SK-N-SH treated with all-trans-retinoic acid at 6 μM for 48 hours (cell line): ENCODE measurements around the gene FRMD5.
"Not testable (repeated sequence)": the region's sequence is repeated elsewhere in the genome, so short reads cannot be mapped to it uniquely, and the experiment has no call there.

Experiments used
- ATAC-seq: fragments of 200-7000 bp; cut with Tn5 transposase; 3 replicates; pipeline ENCODE4 v1.9.1; 2020; ENCODE audit warnings: mild to moderate bottlenecking, moderate library complexity
- BACH2 ChIP-seq: fragments of 250-450 bp; sonication (Bioruptor Pico); IDR thresholded peaks from 2 replicates; pipeline ENCODE4 v1.9.0; 2021; ENCODE audit warnings: mild to moderate bottlenecking, borderline replicate concordance
- CREB5 ChIP-seq: fragments of 250-450 bp; sonication (Bioruptor Pico); IDR thresholded peaks from 2 replicates; pipeline ENCODE4 v1.5.1; 2020; ENCODE audit warnings: low read depth, mild to moderate bottlenecking, moderate library complexity
- CSDC2 ChIP-seq: fragments of 250-450 bp; sonication (Bioruptor Pico); IDR thresholded peaks from 2 replicates; pipeline ENCODE4 v1.5.0; 2020; ENCODE audit warnings: mild to moderate bottlenecking, moderate library complexity
- CSRNP3 ChIP-seq: fragments of 250-450 bp; sonication (Bioruptor Pico); IDR thresholded peaks from 2 replicates; pipeline ENCODE4 v1.5.1; 2021; ENCODE audit warnings: mild to moderate bottlenecking, moderate library complexity
- ESRRG ChIP-seq: fragments of 250-450 bp; sonication (Bioruptor Pico); IDR thresholded peaks from 2 replicates; pipeline ENCODE4 v1.6.1; 2021; ENCODE audit warnings: mild to moderate bottlenecking
- GLIS3 ChIP-seq: fragments of 250-450 bp; sonication (Bioruptor Pico); IDR thresholded peaks from 2 replicates; pipeline ENCODE4 v1.5.0; 2020; ENCODE audit warnings: mild to moderate bottlenecking, moderate library complexity
- OSR1 ChIP-seq: fragments of 250-450 bp; sonication (Bioruptor Pico); IDR thresholded peaks from 2 replicates; pipeline ENCODE4 v1.8.0; 2022; ENCODE audit warnings: moderate library complexity, mild to moderate bottlenecking, inconsistent platforms
- PATZ1 ChIP-seq: fragments of 250-450 bp; sonication (Bioruptor Pico); IDR thresholded peaks from 2 replicates; pipeline ENCODE4 v1.8.0; 2020; ENCODE audit warnings: mild to moderate bottlenecking, moderate library complexity, borderline replicate concordance
- POU6F1 ChIP-seq: fragments of 250-450 bp; sonication (Bioruptor Pico); IDR thresholded peaks from 2 replicates; pipeline ENCODE4 v1.8.0; 2021; ENCODE audit warnings: low read depth, mild to moderate bottlenecking, moderate library complexity, borderline replicate concordance
- PPARA ChIP-seq: fragments of 250-450 bp; sonication (Bioruptor Pico); IDR thresholded peaks from 2 replicates; pipeline ENCODE4 v1.5.0; 2020; ENCODE audit warnings: mild to moderate bottlenecking, borderline replicate concordance
- RARB ChIP-seq: fragments of 250-450 bp; sonication (Bioruptor Pico); IDR thresholded peaks from 2 replicates; pipeline ENCODE4 v1.8.0; 2021; ENCODE audit warnings: mild to moderate bottlenecking, moderate library complexity
- SNAI2 ChIP-seq: fragments of 250-450 bp; sonication (Bioruptor Pico); IDR thresholded peaks from 2 replicates; pipeline ENCODE4 v1.5.0; 2020; ENCODE audit warnings: mild to moderate bottlenecking, moderate library complexity
- TOX ChIP-seq: fragments of 250-450 bp; sonication (Bioruptor Pico); IDR thresholded peaks from 2 replicates; pipeline ENCODE4 v1.8.0; 2021; ENCODE audit warnings: mild to moderate bottlenecking, moderate library complexity, borderline replicate concordance
- TSHZ2 ChIP-seq: fragments of 250-450 bp; sonication (Bioruptor Pico); IDR thresholded peaks from 2 replicates; pipeline ENCODE4 v1.5.0; 2020; ENCODE audit warnings: mild to moderate bottlenecking, moderate library complexity
- ZC3H10 ChIP-seq: fragments of 250-450 bp; sonication (Bioruptor Pico); IDR thresholded peaks from 2 replicates; pipeline ENCODE4 v1.5.1; 2021; ENCODE audit warnings: mild to moderate bottlenecking, moderate library complexity
- ZNF565 ChIP-seq: fragments of 450-650 bp; formaldehyde crosslinking; conservative IDR thresholded peaks from 2 replicates; pipeline ENCODE4 v1.5.0; 2020; ENCODE audit warnings: low read depth, mild to moderate bottlenecking, moderate library complexity
- ZNF8 ChIP-seq: fragments of 450-650 bp; formaldehyde crosslinking; IDR thresholded peaks from 2 replicates; pipeline ENCODE4 v1.5.0; 2020; ENCODE audit warnings: mild to moderate bottlenecking, moderate library complexity

FRMD5 gene

GRCh38 chr15:44243141-44243540, 48.1 kb upstream of the FRMD5 start (continued):
- TF ChIP-seq CSRNP3 (CRISPR knock-in tag) (no peak), CSDC2 (no peak), OSR1 (CRISPR knock-in tag) (no peak), PPARA (CRISPR knock-in tag) (no peak), RARB (CRISPR knock-in tag) (no peak)

GRCh38 chr15:44231842-44232241, 36.8 kb upstream of the FRMD5 start:
- TF ChIP-seq BACH2 (CRISPR knock-in tag) (no peak), ZNF565 (no peak), TOX (CRISPR knock-in tag) (no peak)
- ATAC-seq = peak; percentile 38; the same call in 2 of the 3 replicates

GRCh38 chr15:44229301-44229700, 34.2 kb upstream of the FRMD5 start:
- not testable (repeated sequence) for ATAC-seq

- TF ChIP-seq ZC3H10 (no peak), CREB5 (no peak), PATZ1 (CRISPR knock-in tag) (no peak), TSHZ2 (CRISPR knock-in tag) (no peak), ESRRG (no peak), POU6F1 (no peak), PPARA (CRISPR knock-in tag) (no peak), BACH2 (CRISPR knock-in tag) (no peak), ZNF8 (CRISPR knock-in tag) (no peak), RARB (CRISPR knock-in tag) (no peak), TOX (CRISPR knock-in tag) (no peak), CSDC2 (no peak), ZNF565 (no peak), CSRNP3 (CRISPR knock-in tag) (no peak), GLIS3 (no peak), SNAI2 (no peak)
- no peak for ATAC-seq
Measured at GRCh38 chr15:44227584-44227983, 32.5 kb upstream of the FRMD5 start.
